Testis (tissue), 3 donors: Measurements from ENCODE around the gene DDIT3. TPM values are rescaled to one million over a fixed set of nuclear protein-coding genes. Genes with fewer than 3 reads are reported as not detected.

Source experiments
- DNase-seq: peaks from one replicate; pipeline ENCODE4 v3.0.0-alpha.2; 2019
- H3K27ac ChIP-seq, 2 donors: fragments of 200-600 bp; sonication (generic); one replicate each; pipeline ENCODE4 v1.5.1; 2019
- H3K27me3 ChIP-seq: fragments of 200-600 bp; sonication (generic); one replicate; pipeline ENCODE4 v1.5.1; 2019
- H3K36me3 ChIP-seq: fragments of 200-600 bp; sonication (generic); one replicate; pipeline ENCODE4 v1.5.1; 2017; ENCODE audit warnings: low read depth; ENCODE audit errors: missing control alignments
- H3K4me1 ChIP-seq: fragments of 200-600 bp; sonication (generic); one replicate; pipeline ENCODE4 v1.5.1; 2019
- H3K4me3 ChIP-seq, 2 donors: fragments of 200-600 bp; sonication (generic); one replicate each; pipeline ENCODE4 v1.5.1; 2017 to 2019
- H3K9me3 ChIP-seq: fragments of 200-600 bp; sonication (generic); one replicate; pipeline ENCODE4 v1.5.1; 2017
- POLR2A ChIP-seq: fragments of 450-650 bp; IDR thresholded peaks from one replicate; pipeline ENCODE4 v1.6.1; 2017; ENCODE audit warnings: antibody characterized with exemption, mild to moderate bottlenecking, moderate library complexity
- WGBS, 2 donors: methylation state at CpG; one replicate each; pipeline ENCODE4 v1.1.5; 2018; 5-methylcytosine and 5-hydroxymethylcytosine counted together
- intact Hi-C: fragments of 100-400 bp; cut with DNase I; formaldehyde crosslinking; loops from one replicate; pipeline ENCODE4 v1.15.1; 2023; ENCODE audit warnings: low total_unique reads
- polyA plus RNA-seq: library from polyadenylated mRNA; stranded (reverse); fragments of 350-450 nt; fragmentation: Illumina TruSeq; extraction: RNeasy Lipid Tissue Mini Kit (QIAGEN cat#74804); gene quantifications from one replicate; pipeline ENCODE4 v1.2.3, GENCODE V29; 2014; ENCODE audit warnings: low read depth, low replicate concordance; ENCODE audit not compliant: insufficient read depth
- total RNA-seq, 2 donors: library from RNA; depleted of rRNA; stranded (reverse); fragments of >200 nt; gene quantifications; one replicate each; pipeline ENCODE4 v1.2.3, GENCODE V29; 2016
- TF ChIP-seq, protein P1 (sequence below), 3 experiments: fragments of 450-650 bp in 2 of 3; fragments of 200-600 bp in 1 of 3; sonication (generic) in 1 of 3; IDR thresholded peaks; one replicate each; pipeline ENCODE4 v1.5.1; 2016 to 2019; ENCODE audit warnings: antibody characterized with exemption in 3 of 3, mild to moderate bottlenecking in 2 of 3, moderate library complexity in 1 of 3

Gene DDIT3
- total and polyA plus RNA-seq, 3 donors from 2014 or later, result 44.2 to 63.9 (median 45.6) TPM

DNA sequence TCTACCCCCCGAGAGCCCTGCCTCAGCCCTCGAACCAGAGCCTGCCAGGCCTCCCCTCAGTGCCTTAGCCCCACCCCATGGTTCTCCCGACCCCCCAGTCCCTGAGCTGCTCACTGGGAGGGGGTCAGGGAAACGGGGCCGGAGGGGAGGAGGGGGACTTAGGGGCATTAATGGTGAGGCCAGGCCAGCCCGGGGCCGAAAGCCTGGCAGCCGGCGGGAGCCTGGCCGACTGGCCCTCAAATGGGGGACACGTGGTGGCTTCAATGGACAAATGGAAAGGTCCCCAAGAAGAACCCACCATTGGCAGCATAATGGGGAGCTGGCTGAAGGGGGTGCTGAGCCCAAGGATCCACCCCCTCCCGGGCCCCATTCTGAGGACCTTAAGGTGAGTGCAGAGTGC, 7.9 kb upstream of the DDIT3 start:
- intact Hi-C loops, result no loop called here
- TF ChIP-seq POLR2A, result no peak
- TF ChIP-seq, protein P1, sequence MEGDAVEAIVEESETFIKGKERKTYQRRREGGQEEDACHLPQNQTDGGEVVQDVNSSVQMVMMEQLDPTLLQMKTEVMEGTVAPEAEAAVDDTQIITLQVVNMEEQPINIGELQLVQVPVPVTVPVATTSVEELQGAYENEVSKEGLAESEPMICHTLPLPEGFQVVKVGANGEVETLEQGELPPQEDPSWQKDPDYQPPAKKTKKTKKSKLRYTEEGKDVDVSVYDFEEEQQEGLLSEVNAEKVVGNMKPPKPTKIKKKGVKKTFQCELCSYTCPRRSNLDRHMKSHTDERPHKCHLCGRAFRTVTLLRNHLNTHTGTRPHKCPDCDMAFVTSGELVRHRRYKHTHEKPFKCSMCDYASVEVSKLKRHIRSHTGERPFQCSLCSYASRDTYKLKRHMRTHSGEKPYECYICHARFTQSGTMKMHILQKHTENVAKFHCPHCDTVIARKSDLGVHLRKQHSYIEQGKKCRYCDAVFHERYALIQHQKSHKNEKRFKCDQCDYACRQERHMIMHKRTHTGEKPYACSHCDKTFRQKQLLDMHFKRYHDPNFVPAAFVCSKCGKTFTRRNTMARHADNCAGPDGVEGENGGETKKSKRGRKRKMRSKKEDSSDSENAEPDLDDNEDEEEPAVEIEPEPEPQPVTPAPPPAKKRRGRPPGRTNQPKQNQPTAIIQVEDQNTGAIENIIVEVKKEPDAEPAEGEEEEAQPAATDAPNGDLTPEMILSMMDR (IDR thresholded peaks at IDR 0.05), result no peak
- no peaks in the 10 kb centered on the region for H3K36me3 ChIP-seq

DNA sequence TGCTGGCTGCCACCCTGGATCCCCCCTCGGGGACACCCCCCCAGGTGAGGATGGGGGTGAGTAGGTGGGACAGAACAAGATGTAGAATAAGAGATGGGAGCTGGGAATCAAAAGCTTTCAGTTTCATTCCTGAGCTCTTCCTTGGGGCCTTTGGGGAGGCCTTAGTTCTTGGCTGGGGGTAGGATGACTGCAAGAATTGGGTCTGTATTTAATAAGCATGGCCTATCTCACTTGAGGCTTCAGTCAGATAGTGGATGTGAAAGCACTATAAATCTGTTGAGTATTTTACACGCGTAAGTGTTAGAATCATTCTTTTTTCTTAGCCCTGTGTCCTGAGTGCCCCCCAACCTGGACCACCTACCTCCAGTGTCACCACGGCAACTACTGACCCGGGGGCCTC, 6.9 kb upstream of the DDIT3 start:
- no peak for DNase-seq
- no peaks in the 10 kb centered on the region for H3K36me3 ChIP-seq

More for the DNA sequence above, 7.9 kb upstream of the DDIT3 start:
- H3K9me3 ChIP-seq, result no peaks in the 10 kb centered on the region
- no peak overlapping the region for H3K27ac ChIP-seq
- no peaks in the 10 kb centered on the region for H3K27me3 ChIP-seq
- 80 to 86% methylated on average over 10 to 12 of the region's 12 CpGs for WGBS, 2 donors
- DNase-seq, result no peak
- H3K4me3 ChIP-seq, result no peak overlapping the region
- H3K4me1 ChIP-seq, result peaks cover 18% of the 10 kb centered on the region

DNA sequence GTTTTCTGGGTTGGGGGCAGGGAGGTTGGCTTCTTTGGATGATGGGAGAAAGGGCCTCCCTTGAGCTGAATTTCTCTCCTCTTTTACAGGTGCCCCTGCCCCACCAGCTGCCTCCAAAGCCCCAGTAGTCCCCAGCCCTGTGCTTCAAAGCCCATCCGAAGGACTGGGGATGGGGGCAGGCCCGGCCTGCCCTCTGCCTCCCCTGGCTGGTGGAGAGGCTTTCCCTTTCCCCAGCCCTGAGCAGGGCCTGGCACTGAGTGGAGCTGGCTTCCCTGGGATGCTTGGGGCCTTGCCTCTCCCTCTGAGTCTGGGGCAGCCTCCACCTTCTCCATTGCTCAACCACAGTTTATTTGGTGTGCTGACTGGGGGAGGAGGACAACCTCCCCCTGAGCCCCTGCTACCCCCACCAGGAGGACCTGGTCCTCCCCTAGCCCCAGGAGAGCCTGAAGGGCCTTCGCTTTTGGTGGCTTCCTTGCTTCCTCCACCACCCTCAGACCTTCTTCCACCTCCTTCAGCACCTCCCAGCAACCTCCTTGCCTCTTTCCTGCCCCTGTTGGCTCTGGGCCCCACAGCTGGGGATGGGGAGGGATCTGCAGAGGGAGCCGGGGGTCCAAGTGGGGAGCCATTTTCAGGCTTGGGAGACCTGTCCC, 6.3 kb upstream of the DDIT3 start:
- Histone ChIP-seq H3K27ac (no peak overlapping the region), H3K27me3 (no peaks in the 10 kb centered on the region), H3K4me3 (no peak overlapping the region), H3K4me1 (peaks cover 24% of the 10 kb centered on the region), H3K36me3 (no peaks in the 10 kb centered on the region), H3K9me3 (no peaks in the 10 kb centered on the region)
- WGBS, 2 donors, result 83 to 91% methylated on average over 4 of the region's 4 CpGs
- TF ChIP-seq POLR2A, result no peak
- TF ChIP-seq, protein P1 (IDR thresholded peaks at IDR 0.05), result no peak
- DNase-seq, result no peak
- intact Hi-C loops, result no loop called here

More for the DNA sequence above, 6.9 kb upstream of the DDIT3 start:
- H3K4me3 ChIP-seq, result no peak overlapping the region
- peaks cover 18% of the 10 kb centered on the region for H3K4me1 ChIP-seq
- no peaks in the 10 kb centered on the region for H3K27me3 ChIP-seq
- intact Hi-C loops, result no loop called here
- H3K9me3 ChIP-seq, result no peaks in the 10 kb centered on the region
- no peak overlapping the region for H3K27ac ChIP-seq
- 78% methylated on average over 5 of the region's 5 CpGs for WGBS, 2 donors
- TF ChIP-seq POLR2A, result no peak
- TF ChIP-seq, protein P1 (IDR thresholded peaks at IDR 0.05), result no peak

DNA sequence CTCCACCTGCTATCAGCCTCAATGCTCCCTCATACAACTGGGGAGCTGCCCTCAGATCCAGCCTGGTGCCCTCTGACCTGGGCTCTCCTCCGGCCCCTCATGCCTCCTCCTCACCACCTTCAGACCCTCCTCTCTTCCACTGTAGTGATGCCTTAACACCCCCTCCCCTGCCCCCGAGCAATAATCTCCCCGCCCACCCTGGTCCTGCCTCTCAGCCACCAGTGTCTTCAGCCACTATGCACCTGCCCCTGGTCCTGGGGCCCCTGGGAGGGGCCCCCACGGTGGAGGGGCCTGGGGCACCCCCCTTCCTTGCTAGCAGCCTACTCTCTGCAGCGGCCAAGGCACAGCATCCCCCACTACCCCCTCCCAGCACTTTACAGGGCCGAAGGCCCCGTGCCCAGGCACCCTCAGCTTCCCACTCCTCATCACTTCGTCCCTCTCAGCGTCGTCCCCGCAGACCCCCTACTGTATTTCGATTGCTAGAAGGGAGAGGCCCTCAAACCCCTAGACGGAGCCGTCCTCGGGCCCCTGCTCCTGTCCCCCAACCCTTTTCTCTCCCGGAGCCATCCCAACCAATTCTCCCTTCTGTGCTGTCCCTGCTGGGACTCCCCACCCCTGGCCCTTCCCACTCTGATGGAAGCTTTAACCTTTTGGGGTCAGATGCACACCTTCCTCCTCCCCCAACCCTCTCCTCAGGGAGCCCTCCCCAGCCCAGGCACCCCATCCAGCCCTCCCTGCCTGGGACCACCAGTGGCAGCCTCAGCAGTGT, 5.5 kb upstream of the DDIT3 start:
- Histone ChIP-seq H3K4me3 (no peak overlapping the region), H3K36me3 (no peaks in the 10 kb centered on the region), H3K27ac (no peak overlapping the region), H3K27me3 (no peaks in the 10 kb centered on the region), H3K4me1 (peaks cover 30% of the 10 kb centered on the region), H3K9me3 (no peaks in the 10 kb centered on the region)
- WGBS, 2 donors, result 80 to 86% methylated on average over 13 to 16 of the region's 16 CpGs
- intact Hi-C loops, result no loop called here
- DNase-seq, result no peak
- TF ChIP-seq, protein P1 (IDR thresholded peaks at IDR 0.05), result no peak
